Subcutaneous adipose tissue (tissue), 4 donors: ENCODE results near the gene ZNF341. TPM values are rescaled to one million over a fixed set of nuclear protein-coding genes. Genes with fewer than 3 reads are reported as not detected.

ENCODE experiments used
- total RNA-seq, 4 donors: library from RNA; depleted of rRNA; stranded (reverse); fragments of >200 nt; gene quantifications; one replicate each; pipeline ENCODE4 v1.1.0, GENCODE V29; 2016
- TF ChIP-seq, protein P1 (sequence below): fragments of 450-650 bp; IDR thresholded peaks from one replicate; pipeline ENCODE4 v1.5.1; 2016; ENCODE audit warnings: low read depth, mild to moderate bottlenecking, control low read depth, antibody characterized with exemption, moderate library complexity

Gene ZNF341
- total RNA-seq, 4 donors from 2014 or later = 0.65 to 2.8 (median 1.1) TPM

DNA sequence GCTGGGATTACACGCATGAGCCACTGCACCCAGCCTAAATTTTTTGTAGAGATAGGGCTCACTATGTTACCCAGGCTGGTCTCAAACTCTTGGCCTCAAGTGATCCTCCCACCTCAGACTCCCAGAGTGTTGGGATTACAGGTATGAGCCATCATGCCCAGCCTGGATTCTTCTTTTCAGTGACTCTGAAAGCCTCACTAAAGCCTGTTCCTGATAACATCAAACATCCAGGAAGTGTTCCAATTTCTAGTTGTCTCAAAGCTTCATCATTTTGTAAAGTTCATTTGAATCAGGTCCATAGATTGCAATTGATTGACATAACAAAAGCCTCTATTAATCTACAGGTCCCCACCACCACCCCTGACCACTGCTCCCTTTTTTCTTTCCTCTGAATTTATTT, 50.1 kb downstream of the ZNF341 start:
- TF ChIP-seq, protein P1, sequence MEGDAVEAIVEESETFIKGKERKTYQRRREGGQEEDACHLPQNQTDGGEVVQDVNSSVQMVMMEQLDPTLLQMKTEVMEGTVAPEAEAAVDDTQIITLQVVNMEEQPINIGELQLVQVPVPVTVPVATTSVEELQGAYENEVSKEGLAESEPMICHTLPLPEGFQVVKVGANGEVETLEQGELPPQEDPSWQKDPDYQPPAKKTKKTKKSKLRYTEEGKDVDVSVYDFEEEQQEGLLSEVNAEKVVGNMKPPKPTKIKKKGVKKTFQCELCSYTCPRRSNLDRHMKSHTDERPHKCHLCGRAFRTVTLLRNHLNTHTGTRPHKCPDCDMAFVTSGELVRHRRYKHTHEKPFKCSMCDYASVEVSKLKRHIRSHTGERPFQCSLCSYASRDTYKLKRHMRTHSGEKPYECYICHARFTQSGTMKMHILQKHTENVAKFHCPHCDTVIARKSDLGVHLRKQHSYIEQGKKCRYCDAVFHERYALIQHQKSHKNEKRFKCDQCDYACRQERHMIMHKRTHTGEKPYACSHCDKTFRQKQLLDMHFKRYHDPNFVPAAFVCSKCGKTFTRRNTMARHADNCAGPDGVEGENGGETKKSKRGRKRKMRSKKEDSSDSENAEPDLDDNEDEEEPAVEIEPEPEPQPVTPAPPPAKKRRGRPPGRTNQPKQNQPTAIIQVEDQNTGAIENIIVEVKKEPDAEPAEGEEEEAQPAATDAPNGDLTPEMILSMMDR = no peak

DNA sequence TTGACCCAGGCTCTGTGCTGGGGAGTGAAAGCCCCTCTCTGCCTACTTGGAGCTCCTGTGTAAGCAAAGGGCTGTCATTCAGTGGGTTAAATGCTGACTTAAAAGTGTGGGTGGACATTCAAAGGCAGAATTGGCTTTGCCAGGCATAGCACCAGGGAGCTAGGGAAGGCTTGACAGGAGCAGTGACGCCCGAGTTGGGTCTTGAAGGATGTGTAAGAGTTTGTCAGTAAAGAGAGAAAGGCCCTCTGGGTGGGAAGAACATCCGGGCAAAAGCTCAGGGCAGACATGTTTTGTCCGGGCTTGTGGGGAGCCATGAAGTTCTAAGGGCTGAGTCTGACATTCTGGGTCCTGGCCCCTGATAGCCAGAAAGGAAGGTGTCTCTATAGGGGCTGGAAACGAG, 51.5 kb downstream of the ZNF341 start:
- TF ChIP-seq, protein P1 = no peak

DNA sequence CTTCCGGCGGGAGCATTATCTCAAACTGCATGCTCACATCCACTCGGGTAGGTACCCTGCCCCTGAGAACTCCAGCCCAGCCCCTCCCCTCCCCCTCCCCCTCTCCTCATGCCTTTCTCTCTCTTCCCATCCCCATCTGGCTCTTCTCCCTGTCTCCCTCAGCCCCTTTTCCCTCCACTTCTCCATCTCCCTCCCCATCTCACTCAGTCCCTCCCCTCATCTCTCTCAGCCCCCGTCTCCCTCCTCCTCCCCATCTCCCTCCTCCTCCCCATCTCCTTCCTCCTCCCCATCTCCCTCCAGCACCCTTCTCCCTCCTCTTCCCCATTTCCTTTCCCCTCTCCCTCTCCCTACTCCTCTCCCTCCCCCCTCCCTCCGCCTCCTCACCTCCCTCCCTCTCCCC, 52.0 kb downstream of the ZNF341 start:
- TF ChIP-seq, protein P1 = no peak

DNA sequence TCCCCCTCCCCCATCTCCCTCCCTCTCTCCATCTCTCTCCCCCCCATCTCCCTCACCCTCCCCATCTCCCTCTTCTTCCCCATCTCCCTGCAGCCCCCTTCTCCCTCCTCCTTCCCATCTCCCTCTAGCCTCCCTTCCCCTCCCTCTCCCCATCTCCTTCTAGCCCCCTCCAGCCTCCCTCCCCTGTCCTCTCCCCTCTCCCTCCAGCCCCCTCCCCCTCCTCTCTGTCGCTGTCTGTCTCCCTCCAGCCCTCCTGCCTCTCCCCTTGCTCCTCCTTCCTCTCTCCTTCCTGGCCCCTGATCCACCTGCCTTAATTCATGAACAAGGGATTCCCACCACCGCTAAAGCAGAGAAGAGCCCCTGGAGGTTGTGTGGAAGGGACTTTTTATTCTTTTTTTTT, 52.4 kb downstream of the ZNF341 start:
- TF ChIP-seq, protein P1 = no peak

DNA sequence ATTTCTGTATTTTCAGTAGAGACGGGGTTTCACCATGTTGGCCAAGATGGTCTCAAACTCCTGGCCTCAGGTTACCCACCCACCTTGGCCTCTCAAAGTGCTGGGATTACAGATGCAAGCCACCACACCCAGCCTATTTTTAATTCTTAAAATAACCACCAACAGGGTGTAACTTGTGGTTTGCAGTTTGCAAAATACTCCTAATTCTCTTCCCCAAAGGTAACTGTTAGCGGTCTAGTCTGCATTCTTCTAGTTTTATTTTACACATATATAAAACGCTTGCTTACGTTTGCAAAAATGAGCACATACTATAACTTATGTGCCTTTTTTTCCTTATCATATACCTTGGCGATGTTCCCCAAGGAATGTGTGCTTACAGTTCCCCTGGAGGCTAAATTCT, 53.7 kb downstream of the ZNF341 start:
- TF ChIP-seq, protein P1 = no peak

DNA sequence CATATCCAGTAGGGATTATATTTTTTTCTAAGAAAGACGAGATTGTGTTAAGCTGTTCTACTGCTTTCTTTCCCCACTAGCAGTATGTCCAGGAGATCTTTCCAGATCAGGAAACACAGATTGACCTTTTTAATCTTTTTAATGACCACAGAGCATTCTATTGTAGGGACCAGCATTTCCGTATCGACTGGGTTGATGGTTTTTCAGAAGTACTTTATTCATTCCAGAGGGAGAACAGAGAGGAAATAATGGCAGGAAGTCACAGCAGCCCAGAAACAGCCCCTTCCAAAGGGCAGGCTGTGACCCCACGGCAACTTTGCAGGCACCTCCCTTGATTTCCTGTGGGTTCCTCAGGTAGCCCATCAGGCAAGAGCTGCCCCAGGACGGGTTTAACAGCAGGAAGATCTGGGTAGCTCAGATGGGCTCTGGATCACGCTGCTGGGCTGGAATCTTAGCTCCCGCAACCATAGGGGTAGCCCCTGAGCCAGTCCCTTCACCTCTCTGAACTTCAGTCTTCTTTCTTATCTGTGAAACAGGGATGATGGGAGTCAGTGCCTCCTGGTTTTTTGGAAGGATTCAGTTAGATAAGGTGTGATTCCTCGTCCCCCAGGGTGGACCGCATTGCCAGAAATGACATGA, 55.6 kb downstream of the ZNF341 start:
- TF ChIP-seq, protein P1 = no peak

DNA sequence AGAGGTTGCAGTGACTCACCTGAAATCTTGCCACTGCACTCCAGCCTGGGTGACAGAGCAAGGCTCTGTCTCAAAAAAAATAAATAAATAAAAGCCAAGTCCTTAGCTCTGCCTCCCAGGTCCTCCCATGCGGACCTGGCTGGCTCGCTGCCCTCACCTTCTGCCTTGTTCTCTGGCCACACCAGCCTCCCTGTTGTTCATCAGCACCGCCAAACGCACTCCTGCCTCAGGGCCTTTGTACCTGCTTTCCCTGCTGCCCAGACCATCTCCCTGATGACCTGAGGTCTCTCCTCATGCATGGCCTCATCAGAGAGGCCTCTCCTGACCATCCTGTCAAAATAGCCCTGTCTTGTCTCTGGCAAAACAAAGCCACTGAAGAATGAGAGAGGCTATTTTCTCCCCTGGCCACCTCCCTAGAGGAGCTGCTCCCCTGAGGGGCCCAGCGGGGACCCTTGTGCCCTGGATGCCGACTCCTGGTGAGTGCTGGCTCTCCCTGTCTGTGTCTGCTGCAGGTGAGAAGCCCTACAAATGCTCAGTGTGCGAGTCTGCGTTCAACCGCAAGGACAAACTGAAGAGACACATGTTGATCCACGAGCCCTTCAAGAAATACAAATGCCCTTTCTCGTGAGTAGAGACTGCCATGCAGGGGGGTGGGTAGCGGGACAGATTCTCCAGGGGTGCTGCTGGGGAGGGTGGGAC, 56.7 kb downstream of the ZNF341 start:
- TF ChIP-seq, protein P1 = no peak
